GM06990 (cell line): ENCODE measurements around the gene MFN2.
"Not testable (repeated sequence)": the region's sequence is repeated elsewhere in the genome, so short reads cannot be mapped to it uniquely, and the experiment has no call there.

Source experiments
- DNase-seq: peaks from one replicate; pipeline ENCODE4 v3.0.0-alpha.2; 2011; ENCODE audit not compliant: insufficient read length; ENCODE audit errors: extremely low read depth
- H3K27me3 ChIP-seq: replicated peaks from 2 replicates; pipeline ENCODE4 v1.6.0; 2011; ENCODE audit warnings: low read length; ENCODE audit not compliant: control insufficient read depth, insufficient read depth
- H3K36me3 ChIP-seq: 2 replicates; pipeline ENCODE4 v1.5.1; 2011; ENCODE audit warnings: low read length; ENCODE audit not compliant: control insufficient read depth, insufficient read depth
- H3K4me3 ChIP-seq: replicated peaks from 2 replicates; pipeline ENCODE4 v1.5.1; 2011; ENCODE audit warnings: low read depth, mild to moderate bottlenecking, control low read depth, low read length
- TF ChIP-seq, protein P1 (sequence below): IDR thresholded peaks from 2 replicates; pipeline ENCODE4 v1.5.1; 2011; ENCODE audit warnings: low read length, control low read depth, mild to moderate bottlenecking, inconsistent platforms; ENCODE audit not compliant: insufficient read depth, poor library complexity, severe bottlenecking

MFN2 gene

DNA sequence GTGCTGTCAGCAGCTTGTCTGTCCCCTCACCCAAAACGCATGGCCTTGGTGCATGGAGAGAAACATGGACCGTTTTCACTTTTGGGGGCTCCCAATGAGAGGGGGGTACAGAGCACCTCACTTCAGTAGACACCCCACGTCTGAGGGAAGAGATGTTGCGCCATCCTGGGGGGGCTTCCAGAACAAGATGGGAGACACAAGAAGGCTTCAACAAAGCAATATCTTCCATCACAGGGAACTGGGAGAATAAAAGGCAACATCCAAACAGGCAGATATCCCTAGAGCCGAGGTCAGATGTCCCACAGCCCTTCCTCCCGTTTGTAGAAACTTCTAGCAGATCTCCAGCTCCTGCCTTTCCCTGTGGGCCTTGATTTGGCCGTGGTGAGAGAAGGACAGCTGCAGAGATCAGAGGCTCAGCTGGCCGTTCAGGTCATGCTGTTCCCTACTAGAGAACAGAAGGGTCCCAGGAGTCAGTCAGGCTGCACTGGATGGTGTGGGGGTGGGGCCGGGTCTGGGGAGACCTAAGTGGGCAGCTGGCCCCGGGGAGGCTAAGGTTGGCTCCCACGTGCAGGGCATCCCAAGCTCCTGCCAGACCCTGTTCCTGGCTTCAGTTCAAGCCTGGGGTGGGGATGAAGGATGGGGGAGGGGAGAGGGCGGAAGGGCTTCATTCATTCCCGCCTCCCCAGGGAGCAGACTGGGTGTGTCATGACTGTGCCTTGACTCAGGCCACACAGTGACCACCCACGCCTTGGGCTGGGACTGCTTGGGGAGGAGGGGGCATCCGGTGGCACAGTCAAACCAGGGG lies 41.3 kb upstream of the MFN2 start:
- DNase-seq: no peak
- TF ChIP-seq, protein P1, sequence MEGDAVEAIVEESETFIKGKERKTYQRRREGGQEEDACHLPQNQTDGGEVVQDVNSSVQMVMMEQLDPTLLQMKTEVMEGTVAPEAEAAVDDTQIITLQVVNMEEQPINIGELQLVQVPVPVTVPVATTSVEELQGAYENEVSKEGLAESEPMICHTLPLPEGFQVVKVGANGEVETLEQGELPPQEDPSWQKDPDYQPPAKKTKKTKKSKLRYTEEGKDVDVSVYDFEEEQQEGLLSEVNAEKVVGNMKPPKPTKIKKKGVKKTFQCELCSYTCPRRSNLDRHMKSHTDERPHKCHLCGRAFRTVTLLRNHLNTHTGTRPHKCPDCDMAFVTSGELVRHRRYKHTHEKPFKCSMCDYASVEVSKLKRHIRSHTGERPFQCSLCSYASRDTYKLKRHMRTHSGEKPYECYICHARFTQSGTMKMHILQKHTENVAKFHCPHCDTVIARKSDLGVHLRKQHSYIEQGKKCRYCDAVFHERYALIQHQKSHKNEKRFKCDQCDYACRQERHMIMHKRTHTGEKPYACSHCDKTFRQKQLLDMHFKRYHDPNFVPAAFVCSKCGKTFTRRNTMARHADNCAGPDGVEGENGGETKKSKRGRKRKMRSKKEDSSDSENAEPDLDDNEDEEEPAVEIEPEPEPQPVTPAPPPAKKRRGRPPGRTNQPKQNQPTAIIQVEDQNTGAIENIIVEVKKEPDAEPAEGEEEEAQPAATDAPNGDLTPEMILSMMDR: no peak
- H3K36me3 ChIP-seq: peaks cover 10% of the 10 kb centered on the region
- H3K27me3 ChIP-seq: no peaks in the 10 kb centered on the region
- H3K4me3 ChIP-seq: no peak overlapping the region

DNA sequence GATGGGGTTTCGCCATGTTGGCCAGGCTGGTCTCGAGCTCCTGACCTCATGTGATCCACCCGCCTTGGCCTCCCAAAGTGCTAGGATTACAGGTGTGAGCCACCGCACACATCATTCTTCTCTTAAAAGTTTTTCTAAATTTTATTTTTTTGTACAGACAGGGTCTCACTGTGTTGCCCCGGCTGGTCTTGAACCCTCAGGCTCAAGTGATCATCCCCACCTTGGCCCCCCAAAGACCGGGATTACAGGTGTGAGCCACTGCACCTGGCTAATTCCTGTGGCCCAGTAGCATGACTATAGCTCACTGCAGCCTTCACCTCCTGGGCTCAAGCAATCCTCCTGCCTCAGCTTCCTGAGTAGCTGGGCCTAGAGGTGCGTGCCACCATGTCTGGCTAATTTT lies 40.5 kb upstream of the MFN2 start:
- H3K27me3 ChIP-seq, H3K4me3 ChIP-seq, H3K36me3 ChIP-seq, DNase-seq: not testable (repeated sequence)

DNA sequence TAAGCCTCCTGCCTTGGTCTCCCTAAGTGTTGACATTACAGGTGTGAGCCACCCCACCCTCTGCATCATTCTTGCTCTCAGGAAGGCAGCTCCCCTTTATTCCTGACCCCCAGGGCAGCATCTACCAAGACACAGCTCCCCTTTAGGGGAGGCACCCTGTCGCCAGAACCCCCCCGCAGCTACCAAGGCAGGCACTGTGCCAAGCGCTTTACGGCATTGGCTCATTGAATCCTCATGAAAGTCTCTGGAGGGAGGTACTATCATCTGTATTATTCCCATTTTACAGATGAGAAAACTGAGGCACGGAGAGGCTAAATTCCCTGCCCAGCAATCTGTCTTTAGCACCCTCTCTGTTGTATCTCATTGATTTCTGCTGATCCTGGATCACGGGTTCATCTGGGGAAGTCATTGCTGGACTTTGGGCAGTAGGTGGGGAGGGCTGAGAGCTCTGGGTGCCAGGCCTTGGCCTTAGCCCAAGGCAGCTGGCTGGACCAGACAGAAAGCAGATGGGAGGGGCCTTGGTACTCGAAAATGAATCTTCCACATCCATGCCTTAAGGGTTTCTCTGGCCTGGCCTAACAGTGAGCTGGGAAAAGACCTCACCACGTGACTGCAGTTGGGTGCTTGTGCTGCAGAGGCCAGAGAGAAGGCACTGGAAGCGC lies 39.9 kb upstream of the MFN2 start:
- TF ChIP-seq, protein P1: no peak
- DNase-seq: no peak
- peaks cover 10% of the 10 kb centered on the region for H3K36me3 ChIP-seq
- H3K27me3 ChIP-seq: no peaks in the 10 kb centered on the region
- no peak overlapping the region for H3K4me3 ChIP-seq

- Histone ChIP-seq H3K4me3 (no peak overlapping the region), H3K36me3 (peaks cover 11% of the 10 kb centered on the region), H3K27me3 (no peaks in the 10 kb centered on the region)
- TF ChIP-seq, protein P1: no peak
- no peak for DNase-seq
These were observed 38.0 kb upstream of the MFN2 start for GRCh38 chr1:11942280-11942679.

GRCh38 chr1:11943619-11944018 lies 36.6 kb upstream of the MFN2 start:
- Histone ChIP-seq H3K27me3 (no peaks in the 10 kb centered on the region), H3K4me3 (no peak overlapping the region), H3K36me3 (peaks cover 13% of the 10 kb centered on the region)
- TF ChIP-seq, protein P1: no peak
- DNase-seq: no peak

GRCh38 chr1:11944358-11944931 lies 35.8 kb upstream of the MFN2 start:
- no peak for DNase-seq
- Histone ChIP-seq H3K27me3 (no peaks in the 10 kb centered on the region), H3K4me3 (no peak overlapping the region), H3K36me3 (peaks cover 19% of the 10 kb centered on the region)
- TF ChIP-seq, protein P1: no peak
